Measurements from ENCODE around the gene CYP3A7.
"Not testable (repeated sequence)": the region's sequence is repeated elsewhere in the genome, so short reads cannot be mapped to it uniquely, and the experiment has no call there.

Gene CYP3A7

DNA sequence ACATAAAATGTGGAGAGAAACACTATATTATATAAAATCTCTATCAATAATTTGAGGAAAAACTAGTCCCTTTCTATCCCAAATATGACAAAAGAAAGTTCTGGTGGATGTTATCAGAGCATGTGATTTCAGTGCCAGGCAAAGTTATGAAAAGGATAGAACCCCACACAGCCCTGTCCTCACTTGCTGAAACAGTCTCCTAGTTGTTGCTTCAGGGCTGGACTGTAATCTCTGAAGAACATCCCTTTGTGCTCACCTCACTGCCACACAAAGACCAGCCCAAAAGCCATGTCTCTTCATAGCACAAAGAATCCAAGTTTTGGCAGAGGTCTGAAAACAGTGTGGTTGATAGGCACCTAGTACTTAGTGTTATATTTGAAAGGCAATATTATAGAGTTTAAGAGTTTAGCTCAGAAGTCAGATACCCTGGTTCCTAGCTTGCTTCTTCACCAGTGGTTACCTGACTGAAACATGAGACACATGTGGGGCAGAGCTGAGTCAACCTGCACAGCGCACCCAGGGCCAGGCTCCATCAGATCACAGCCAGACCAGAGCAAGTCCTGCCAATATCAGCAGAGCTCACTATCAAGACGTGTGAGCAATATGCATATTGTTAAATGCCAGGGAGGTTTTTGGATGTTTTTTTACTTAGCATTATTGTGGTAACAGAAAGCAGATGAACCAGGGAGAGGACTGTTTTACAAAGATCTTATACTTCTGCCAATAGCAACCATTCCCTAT is 25.0 kb downstream of the CYP3A7 start:
- no peak for DNase-seq (ENCODE audit: extremely low read depth in 1 of 2, low read depth in 1 of 2)

DNA sequence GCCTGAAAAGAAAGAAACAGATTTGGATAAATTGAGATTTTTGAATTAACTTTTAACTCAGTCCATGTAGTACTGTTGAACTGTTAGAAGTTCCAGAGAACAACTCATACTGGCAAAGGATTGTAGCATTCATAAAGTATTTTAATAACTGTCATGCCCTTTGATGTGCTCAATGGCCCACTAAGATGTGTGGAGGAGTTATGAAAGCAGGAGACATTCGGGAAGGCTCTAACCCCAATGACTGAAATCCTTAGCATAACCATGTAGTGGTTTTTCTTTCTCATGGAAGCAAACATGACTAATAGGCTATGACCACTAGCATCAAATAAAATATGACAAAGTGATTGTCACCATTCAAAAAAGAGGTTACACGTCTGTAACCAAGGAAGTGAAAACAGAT is 25.7 kb downstream of the CYP3A7 start:
- no peak for DNase-seq (ENCODE audit: extremely low read depth in 1 of 2, low read depth in 1 of 2)

DNA sequence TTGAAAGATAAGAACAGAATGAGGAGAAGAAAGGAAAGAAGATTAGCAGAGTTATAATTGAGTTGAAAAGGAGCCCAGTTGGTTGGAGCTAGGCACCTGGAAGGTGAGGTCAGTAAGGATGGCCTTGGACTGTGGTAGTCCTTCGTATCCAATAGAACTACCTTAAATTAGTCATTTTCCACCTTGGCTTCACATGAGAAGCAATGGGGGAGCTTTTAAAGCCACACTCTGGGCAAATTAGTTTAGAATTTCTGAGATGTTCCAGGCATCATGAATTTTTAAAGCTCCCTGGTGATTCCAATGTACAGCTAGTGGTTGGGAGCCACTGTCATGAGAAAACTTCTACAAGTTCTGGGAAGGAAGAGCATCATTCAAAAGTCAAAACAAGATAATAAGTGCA is 27.9 kb downstream of the CYP3A7 start:
- no peak for DNase-seq (ENCODE audit: extremely low read depth in 1 of 2, low read depth in 1 of 2)

DNA sequence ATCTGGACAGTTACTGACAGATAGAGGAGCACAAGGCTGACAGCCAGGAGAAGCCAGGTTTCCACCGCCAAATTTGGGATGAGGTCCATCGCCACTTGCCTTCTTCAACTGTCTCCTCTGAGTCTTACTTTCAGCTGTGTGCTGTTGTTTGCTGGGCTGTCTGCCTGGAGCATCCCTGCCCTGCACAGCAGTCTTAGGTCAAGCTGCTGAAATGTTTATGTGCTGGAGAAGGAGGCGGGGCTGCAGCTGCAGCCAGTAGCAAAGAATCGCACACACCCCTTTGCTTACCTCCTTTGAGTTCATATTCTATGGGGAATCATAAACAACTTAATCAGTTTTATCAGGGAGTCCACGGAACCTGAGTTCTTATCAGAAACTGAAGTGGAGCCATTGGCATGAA is 35.0 kb downstream of the CYP3A7 start:
- no peak for DNase-seq (ENCODE audit: extremely low read depth in 1 of 2, low read depth in 1 of 2)

- not testable (repeated sequence) for DNase-seq (ENCODE audit: extremely low read depth in 1 of 2, low read depth in 1 of 2)
These were observed 35.9 kb downstream of the CYP3A7 start for GRCh38 chr7:99698867-99699730.

DNA sequence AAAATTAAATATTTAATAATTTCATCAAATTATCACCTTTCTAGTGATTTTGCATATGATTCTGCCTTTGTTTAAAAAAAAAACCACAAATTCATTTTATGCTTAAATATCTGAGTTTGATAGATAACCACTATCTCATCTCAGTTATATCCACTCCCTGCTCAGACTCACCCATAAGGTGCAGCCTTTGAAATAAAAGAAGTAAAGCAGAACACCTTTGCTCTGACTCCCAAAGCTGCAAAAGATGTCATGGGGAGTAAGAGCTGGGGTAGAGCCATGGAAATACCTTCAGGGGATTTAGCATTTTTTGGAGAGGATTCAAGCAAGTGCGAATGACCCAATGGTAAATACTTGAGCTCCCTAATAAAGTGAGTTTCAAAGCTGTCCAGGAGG is 40.1 kb downstream of the CYP3A7 start:
- DNase-seq (ENCODE audit: extremely low read depth in 1 of 2, low read depth in 1 of 2) = no peak

- no peak for DNase-seq (ENCODE audit: extremely low read depth in 1 of 2, low read depth in 1 of 2)
These were observed 40.6 kb downstream of the CYP3A7 start for GRCh38 chr7:99694201-99694911.

DNA sequence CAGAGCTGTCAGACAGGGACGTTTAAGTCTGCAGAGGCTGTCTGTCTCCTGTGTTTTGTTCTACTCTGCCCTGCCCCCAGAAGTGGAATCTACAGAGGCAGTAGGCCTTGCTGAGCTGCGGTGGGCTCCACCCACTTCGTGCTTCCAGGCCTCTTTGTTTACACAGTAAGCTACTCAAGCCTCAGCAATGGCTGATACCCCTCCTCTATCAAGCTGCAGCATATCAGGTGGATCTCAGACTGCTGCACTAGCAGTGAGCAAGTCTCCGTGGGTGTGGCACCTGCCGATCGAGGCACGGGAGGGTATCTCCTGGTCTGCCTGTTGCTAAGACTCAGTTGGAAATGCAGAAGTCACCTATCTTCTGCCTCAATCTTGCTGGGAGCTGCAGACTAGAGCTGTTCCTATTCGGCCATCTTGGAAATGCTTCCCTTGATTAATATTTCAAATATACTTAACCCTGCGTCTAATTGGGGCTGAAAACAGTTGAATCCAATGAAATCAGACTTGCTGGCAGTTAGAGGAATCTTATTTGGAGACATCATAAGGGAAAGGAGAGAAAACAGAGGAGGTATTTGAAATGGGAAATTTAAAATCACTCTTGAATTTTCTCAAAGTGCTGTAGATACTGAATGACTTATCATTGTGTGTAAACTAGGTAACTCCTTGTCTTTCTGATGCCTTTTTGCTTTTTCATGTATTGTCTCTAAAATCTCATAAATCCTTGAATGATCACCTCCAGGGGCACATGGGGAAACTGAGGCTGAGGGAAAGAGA is 41.4 kb downstream of the CYP3A7 start:
- no peak for DNase-seq (ENCODE audit: extremely low read depth in 1 of 2, low read depth in 1 of 2)

DNA sequence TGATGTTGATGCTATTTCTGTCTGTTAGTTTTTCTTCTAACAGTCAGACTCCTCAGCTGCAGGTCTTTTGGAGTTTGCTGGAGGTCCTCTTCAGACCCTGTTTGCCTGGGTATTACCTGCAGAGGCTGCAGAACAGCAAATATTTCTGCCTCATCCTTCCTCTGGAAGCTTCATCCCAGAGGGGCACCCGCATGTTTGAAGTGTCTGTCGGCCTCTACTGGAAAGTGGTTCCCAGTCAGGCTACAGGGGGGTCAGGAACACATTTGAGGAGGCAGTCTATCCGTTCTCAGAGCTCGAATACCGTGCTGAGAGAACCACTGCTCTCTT is 41.9 kb downstream of the CYP3A7 start:
- no peak for DNase-seq (ENCODE audit: extremely low read depth in 1 of 2, low read depth in 1 of 2)

GRCh38 chr7:99692563-99692962 is 42.4 kb downstream of the CYP3A7 start:
- DNase-seq (ENCODE audit: extremely low read depth in 1 of 2, low read depth in 1 of 2) = not testable (repeated sequence)

DNA sequence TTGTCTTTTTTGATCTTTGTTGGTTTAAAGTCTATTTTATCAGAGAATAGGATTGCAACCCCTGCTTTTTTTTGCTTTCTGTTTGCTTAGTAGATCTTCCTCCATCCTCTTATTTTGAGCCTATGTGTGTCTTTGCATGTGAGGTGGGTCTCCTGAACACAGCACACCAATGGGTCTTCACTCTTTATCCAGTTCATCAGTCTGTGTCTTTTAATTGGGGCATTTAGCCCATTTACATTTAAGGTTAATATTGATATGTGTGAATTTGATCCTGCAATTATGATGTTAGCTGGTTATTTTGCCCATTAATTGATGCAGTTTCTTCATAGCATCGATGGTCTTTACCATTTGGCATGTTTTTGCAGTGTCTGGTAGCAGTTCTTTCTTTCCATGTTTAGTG is 43.3 kb downstream of the CYP3A7 start:
- DNase-seq (ENCODE audit: extremely low read depth in 1 of 2, low read depth in 1 of 2) = not testable (repeated sequence)

GRCh38 chr7:99690918-99691317 is 44.1 kb downstream of the CYP3A7 start:
- DNase-seq (ENCODE audit: extremely low read depth in 1 of 2, low read depth in 1 of 2) = not testable (repeated sequence)

- not testable (repeated sequence) for DNase-seq (ENCODE audit: extremely low read depth in 1 of 2, low read depth in 1 of 2)
These were observed 49.0 kb downstream of the CYP3A7 start for GRCh38 chr7:99685871-99686608.

- no peak for DNase-seq (ENCODE audit: extremely low read depth in 1 of 2, low read depth in 1 of 2)
These were observed 49.8 kb downstream of the CYP3A7 start for GRCh38 chr7:99685129-99685758.

DNA sequence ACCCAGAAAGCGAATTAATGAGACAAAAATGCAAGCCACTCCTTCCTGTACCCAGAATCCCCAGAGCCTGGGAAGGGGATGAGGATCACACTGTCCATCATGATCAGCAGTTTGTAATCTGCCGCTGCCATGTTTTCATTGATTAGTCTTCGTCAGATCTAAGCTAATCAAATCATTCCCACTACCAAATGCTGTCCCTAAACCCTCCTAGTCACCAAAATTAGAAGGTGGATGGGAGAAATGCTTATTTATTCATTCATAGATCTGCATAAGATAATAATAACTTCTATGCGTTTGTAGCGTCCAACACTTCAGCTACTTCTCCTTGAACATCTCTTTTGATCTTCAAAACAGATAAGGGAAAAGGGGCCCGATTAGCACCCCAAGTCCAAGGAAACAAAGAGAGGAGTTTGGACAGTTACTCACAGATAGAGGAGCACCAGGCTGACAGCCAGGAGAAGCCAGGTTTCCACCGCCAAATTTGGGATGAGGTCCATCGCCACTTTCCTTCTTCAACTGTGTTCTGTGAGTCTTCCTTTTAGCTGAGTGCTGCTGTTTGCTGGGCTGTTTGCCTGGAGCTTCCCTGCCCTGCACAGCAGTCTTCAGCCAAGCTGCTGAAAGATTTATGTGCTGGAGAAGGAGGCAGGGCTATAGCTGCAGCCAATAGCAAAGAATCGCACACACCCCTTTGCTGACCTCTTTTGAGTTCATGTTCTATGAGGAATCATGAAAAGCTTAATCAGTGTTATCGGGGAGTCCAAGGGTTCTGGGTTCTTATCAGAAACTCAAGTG is 55.4 kb downstream of the CYP3A7 start, which contains the start of gene CYP3A5:
Gene CYP3A5 (minus strand): TSS at position 597 of the 792 bp plus-strand sequence. CDS start 100 bp downstream, at position 497.
- no peak for DNase-seq (ENCODE audit: extremely low read depth in 1 of 2, low read depth in 1 of 2)

DNA sequence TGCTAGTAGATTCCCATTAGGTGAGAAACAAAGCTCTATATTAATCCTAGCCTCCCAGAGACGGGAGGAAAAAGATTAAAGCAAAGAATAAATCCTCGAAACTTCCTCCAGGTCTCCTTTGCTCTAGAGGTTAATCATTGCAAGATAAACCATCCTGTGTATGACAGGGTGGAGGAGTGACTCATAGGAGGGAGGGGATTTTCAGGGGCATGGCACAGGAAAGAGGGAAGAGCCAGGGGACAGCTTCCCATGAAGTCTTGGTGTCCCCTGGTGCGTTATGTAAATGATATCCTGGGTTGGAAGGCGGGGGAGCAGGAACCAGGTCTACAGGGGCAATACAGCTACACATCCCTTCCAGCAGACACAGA is 56.0 kb downstream of the CYP3A7 start:
- no peak for DNase-seq (ENCODE audit: extremely low read depth in 1 of 2, low read depth in 1 of 2)

DNA sequence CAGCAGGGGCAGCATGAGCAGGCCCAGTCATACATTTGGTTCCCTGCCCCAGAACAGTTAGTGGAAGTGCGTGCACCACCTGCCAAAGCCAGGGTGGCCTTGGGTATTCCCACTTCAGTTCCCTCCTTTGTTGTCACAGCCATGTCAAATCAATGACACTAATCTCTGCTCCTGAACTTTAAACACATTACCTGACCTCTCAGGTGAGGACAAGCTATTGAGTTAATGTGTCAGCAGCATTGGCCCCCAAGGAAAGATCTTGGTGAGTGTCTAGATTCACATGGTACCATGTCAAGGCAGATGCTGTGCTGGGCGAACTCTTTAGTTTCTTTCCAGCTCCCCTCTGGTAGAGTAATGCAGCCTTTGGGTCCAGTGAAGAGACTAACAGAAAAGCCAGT is 57.3 kb downstream of the CYP3A7 start:
- DNase-seq (ENCODE audit: extremely low read depth in 1 of 2, low read depth in 1 of 2) = no peak

DNA sequence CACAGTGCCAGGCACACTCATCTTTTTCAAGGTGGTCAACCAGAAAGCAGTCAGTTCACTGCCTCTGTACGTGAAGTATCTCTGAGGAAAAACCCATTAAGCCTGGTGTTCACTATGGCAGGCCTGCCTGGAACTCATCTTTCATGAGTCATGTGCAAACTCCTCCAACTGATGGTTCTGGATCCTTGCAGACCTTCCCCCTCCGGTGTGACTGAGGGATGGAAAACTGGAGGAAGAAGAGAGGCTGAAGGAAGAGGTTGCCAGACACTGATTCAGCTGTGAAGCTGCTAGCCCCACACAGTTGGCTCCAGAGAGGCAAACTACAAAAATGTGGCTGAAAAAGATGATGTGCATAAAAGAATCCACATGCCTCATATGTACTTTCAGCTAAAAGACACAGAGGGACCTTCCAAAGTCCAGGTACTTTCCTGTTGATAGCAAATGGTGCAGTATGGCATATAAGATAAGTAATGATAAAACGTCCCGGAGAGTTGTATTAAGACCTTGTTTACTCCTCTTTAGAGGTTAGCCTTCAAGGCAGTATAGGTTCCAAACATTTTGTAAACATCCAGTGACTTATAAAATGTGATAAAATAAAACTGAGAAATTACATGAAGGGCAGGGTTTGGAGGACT is 57.9 kb downstream of the CYP3A7 start:
- DNase-seq (ENCODE audit: extremely low read depth in 1 of 2, low read depth in 1 of 2) = no peak

All from stimulated activated CD8-positive, alpha-beta memory T cell treated with anti-CD3 and anti-CD28 coated beads, Interleukin-7, amount 100 ng/mL, for 48 hours (primary cell).